Testis (tissue), 2 donors: ENCODE data around the gene IPO4.

Experiments
- POLR2A ChIP-seq: fragments of 450-650 bp; IDR thresholded peaks from one replicate; pipeline ENCODE4 v1.6.1; 2017; ENCODE audit warnings: antibody characterized with exemption, mild to moderate bottlenecking, moderate library complexity
- TF ChIP-seq, protein P1 (sequence below), 3 experiments: fragments of 450-650 bp in 2 of 3; fragments of 200-600 bp in 1 of 3; sonication (generic) in 1 of 3; IDR thresholded peaks; one replicate each; pipeline ENCODE4 v1.5.1; 2016 to 2019; ENCODE audit warnings: antibody characterized with exemption in 3 of 3, mild to moderate bottlenecking in 2 of 3, moderate library complexity in 1 of 3

DNA sequence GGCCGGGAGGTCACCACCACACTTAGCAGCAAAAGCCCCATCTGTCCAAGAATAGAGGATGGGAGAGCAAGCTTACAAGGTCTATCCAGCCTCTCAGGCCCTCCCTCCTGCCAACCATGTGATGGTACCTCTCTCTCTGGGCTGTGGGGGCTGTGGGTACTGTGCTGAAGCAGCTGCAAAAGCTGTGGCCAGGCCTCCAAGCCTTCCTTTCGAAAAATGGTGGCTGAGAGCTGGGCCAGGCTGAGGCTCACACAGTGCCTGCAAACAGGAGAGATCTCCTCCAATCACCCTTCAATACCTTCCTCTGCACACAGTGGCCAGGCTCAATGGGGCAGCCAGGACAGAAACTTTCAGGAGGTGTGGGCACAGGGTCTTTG is 1.1 kb downstream of the IPO4 start:
- TF ChIP-seq, protein P1, sequence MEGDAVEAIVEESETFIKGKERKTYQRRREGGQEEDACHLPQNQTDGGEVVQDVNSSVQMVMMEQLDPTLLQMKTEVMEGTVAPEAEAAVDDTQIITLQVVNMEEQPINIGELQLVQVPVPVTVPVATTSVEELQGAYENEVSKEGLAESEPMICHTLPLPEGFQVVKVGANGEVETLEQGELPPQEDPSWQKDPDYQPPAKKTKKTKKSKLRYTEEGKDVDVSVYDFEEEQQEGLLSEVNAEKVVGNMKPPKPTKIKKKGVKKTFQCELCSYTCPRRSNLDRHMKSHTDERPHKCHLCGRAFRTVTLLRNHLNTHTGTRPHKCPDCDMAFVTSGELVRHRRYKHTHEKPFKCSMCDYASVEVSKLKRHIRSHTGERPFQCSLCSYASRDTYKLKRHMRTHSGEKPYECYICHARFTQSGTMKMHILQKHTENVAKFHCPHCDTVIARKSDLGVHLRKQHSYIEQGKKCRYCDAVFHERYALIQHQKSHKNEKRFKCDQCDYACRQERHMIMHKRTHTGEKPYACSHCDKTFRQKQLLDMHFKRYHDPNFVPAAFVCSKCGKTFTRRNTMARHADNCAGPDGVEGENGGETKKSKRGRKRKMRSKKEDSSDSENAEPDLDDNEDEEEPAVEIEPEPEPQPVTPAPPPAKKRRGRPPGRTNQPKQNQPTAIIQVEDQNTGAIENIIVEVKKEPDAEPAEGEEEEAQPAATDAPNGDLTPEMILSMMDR (IDR thresholded peaks at IDR 0.05): no peak
- no peak for TF ChIP-seq POLR2A
